ENCODE results near the gene IPO4.

IPO4 gene

DNA sequence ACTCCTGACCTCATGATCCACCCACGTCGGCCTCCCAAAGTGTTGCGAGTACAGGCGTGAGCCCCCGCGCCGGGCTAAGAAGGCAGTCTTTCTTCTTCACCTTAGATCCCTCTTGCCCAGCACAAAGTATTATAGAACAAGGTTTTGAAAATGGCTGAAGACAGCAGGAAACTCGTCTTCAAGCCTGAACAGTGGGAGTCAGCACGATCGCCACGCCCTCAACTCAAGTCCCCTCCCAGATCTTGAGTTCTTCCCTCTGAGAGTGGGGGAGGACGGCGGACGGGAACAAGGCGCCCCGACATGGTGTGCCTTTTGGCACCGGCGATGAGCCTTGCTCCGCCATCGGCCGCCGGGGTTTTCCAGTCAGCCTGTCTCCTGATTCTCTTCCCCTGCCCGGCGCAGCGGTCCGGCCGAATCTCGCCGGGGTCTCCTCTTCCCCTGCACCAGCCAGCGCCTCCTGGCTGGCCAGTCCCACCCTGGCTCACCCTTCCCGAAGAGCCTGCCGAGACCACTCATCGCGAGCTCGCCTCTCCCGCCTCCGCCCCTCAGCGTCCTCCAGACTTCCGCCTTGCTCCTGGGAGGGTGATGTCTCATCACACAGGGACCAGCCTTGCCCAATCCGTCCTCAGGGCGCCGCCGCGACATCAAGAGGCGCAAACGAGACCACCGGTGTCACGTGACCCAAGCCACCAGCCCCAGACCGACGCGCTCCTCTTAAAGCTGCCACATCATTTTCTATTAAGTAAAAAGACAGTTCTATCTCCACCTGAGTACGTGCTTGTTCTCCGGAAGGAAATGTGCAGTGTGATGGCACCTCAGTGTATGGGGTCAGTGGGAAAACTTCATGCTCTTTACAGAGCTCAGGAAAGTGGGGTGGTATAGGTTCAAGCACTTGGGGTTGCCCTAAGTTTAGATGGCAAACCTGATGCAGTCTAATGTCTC, 24.6 kb upstream of the IPO4 start, which contains the start of gene CHMP4A (continued):
- TF ChIP-seq, protein P1, sequence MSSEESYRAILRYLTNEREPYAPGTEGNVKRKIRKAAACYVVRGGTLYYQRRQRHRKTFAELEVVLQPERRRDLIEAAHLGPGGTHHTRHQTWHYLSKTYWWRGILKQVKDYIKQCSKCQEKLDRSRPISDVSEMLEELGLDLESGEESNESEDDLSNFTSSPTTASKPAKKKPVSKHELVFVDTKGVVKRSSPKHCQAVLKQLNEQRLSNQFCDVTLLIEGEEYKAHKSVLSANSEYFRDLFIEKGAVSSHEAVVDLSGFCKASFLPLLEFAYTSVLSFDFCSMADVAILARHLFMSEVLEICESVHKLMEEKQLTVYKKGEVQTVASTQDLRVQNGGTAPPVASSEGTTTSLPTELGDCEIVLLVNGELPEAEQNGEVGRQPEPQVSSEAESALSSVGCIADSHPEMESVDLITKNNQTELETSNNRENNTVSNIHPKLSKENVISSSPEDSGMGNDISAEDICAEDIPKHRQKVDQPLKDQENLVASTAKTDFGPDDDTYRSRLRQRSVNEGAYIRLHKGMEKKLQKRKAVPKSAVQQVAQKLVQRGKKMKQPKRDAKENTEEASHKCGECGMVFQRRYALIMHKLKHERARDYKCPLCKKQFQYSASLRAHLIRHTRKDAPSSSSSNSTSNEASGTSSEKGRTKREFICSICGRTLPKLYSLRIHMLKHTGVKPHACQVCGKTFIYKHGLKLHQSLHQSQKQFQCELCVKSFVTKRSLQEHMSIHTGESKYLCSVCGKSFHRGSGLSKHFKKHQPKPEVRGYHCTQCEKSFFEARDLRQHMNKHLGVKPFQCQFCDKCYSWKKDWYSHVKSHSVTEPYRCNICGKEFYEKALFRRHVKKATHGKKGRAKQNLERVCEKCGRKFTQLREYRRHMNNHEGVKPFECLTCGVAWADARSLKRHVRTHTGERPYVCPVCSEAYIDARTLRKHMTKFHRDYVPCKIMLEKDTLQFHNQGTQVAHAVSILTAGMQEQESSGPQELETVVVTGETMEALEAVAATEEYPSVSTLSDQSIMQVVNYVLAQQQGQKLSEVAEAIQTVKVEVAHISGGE (tag by site-specific recombination; conservative IDR thresholded peaks at IDR 0.05; ENCODE audit: low read depth), result peak; percentile 59
- no peak for TF ChIP-seq ZNF146 (tag by site-specific recombination; IDR thresholded peaks at IDR 0.05)
- TF ChIP-seq, protein P2, sequence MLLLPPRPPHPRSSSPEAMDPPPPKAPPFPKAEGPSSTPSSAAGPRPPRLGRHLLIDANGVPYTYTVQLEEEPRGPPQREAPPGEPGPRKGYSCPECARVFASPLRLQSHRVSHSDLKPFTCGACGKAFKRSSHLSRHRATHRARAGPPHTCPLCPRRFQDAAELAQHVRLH (tag by site-specific recombination; IDR thresholded peaks at IDR 0.05), result no peak
- peak; percentile 39; the same call in 1 of the 2 replicates for TF ChIP-seq ZBTB48 (tag by site-specific recombination; IDR thresholded peaks at IDR 0.05)
- TF ChIP-seq, protein P3, sequence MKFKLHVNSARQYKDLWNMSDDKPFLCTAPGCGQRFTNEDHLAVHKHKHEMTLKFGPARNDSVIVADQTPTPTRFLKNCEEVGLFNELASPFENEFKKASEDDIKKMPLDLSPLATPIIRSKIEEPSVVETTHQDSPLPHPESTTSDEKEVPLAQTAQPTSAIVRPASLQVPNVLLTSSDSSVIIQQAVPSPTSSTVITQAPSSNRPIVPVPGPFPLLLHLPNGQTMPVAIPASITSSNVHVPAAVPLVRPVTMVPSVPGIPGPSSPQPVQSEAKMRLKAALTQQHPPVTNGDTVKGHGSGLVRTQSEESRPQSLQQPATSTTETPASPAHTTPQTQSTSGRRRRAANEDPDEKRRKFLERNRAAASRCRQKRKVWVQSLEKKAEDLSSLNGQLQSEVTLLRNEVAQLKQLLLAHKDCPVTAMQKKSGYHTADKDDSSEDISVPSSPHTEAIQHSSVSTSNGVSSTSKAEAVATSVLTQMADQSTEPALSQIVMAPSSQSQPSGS (tag by site-specific recombination; IDR thresholded peaks at IDR 0.05; ENCODE audit: low read depth), result no peak; the same call in 1 of the 2 replicates
- no peak for TF ChIP-seq ZNF560 (tag by site-specific recombination; IDR thresholded peaks at IDR 0.05; ENCODE audit: borderline replicate concordance)
- peak; percentile 51; the same call in 1 of the 2 replicates for TF ChIP-seq ZBTB21 (tag by site-specific recombination; IDR thresholded peaks at IDR 0.05)
- no peak for TF ChIP-seq ZNF664 (tag by site-specific recombination; IDR thresholded peaks at IDR 0.05)
- no peak for TF ChIP-seq ZNF132 (tag by site-specific recombination; IDR thresholded peaks at IDR 0.05; ENCODE audit: borderline replicate concordance)
- no peak for TF ChIP-seq ZSCAN23 (tag by site-specific recombination; IDR thresholded peaks at IDR 0.05)
- no peak for TF ChIP-seq ZNF211 (tag by site-specific recombination; IDR thresholded peaks at IDR 0.05; ENCODE audit: low read depth)
- no peak for TF ChIP-seq ZNF658 (tag by site-specific recombination; IDR thresholded peaks at IDR 0.05)
- TF ChIP-seq ZNF791 (tag by site-specific recombination; IDR thresholded peaks at IDR 0.05), result no peak
- TF ChIP-seq ZNF549 (tag by site-specific recombination; IDR thresholded peaks at IDR 0.05), result no peak
- no peak for TF ChIP-seq ZNF777 (tag by site-specific recombination; IDR thresholded peaks at IDR 0.05; ENCODE audit: borderline replicate concordance)
- TF ChIP-seq ZEB2 (tag by site-specific recombination; IDR thresholded peaks at IDR 0.05), result peak; percentile 76; the same call in 1 of the 2 replicates
- no peak for TF ChIP-seq ZNF510 (tag by site-specific recombination; IDR thresholded peaks at IDR 0.05; ENCODE audit: insufficient replicate concordance)
- TF ChIP-seq, protein P4, sequence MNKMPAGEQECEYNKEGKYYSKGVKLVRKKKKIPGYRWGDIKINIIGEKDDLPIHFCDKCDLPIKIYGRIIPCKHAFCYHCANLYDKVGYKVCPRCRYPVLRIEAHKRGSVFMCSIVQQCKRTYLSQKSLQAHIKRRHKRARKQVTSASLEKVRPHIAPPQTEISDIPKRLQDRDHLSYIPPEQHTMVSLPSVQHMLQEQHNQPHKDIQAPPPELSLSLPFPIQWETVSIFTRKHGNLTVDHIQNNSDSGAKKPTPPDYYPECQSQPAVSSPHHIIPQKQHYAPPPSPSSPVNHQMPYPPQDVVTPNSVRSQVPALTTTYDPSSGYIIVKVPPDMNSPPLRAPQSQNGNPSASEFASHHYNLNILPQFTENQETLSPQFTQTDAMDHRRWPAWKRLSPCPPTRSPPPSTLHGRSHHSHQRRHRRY (tag by site-specific recombination; IDR thresholded peaks at IDR 0.05), result no peak
- TF ChIP-seq ZNF621 (tag by site-specific recombination; IDR thresholded peaks at IDR 0.05), result no peak
- no peak for TF ChIP-seq ZNF350 (tag by site-specific recombination; IDR thresholded peaks at IDR 0.05)
- TF ChIP-seq, protein P5, sequence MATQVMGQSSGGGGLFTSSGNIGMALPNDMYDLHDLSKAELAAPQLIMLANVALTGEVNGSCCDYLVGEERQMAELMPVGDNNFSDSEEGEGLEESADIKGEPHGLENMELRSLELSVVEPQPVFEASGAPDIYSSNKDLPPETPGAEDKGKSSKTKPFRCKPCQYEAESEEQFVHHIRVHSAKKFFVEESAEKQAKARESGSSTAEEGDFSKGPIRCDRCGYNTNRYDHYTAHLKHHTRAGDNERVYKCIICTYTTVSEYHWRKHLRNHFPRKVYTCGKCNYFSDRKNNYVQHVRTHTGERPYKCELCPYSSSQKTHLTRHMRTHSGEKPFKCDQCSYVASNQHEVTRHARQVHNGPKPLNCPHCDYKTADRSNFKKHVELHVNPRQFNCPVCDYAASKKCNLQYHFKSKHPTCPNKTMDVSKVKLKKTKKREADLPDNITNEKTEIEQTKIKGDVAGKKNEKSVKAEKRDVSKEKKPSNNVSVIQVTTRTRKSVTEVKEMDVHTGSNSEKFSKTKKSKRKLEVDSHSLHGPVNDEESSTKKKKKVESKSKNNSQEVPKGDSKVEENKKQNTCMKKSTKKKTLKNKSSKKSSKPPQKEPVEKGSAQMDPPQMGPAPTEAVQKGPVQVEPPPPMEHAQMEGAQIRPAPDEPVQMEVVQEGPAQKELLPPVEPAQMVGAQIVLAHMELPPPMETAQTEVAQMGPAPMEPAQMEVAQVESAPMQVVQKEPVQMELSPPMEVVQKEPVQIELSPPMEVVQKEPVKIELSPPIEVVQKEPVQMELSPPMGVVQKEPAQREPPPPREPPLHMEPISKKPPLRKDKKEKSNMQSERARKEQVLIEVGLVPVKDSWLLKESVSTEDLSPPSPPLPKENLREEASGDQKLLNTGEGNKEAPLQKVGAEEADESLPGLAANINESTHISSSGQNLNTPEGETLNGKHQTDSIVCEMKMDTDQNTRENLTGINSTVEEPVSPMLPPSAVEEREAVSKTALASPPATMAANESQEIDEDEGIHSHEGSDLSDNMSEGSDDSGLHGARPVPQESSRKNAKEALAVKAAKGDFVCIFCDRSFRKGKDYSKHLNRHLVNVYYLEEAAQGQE (tag by site-specific recombination; IDR thresholded peaks at IDR 0.05), result no peak; the same call in 1 of the 2 replicates
- TF ChIP-seq ZNF677 (tag by site-specific recombination; IDR thresholded peaks at IDR 0.05), result no peak
- no peak for TF ChIP-seq ZNF174 (tag by site-specific recombination; IDR thresholded peaks at IDR 0.05)
- no peak for TF ChIP-seq SETDB1 (IDR thresholded peaks at IDR 0.05; ENCODE audit: insufficient read length, low read length)
- no peak for TF ChIP-seq ZNF558 (tag by site-specific recombination; IDR thresholded peaks at IDR 0.05)
- TF ChIP-seq OVOL3 (tag by site-specific recombination; IDR thresholded peaks at IDR 0.05), result peak; percentile 78; the same call in 1 of the 2 replicates
- no peak for TF ChIP-seq ZNF112 (tag by site-specific recombination; IDR thresholded peaks at IDR 0.05)
- TF ChIP-seq ZNF10 (tag by site-specific recombination; IDR thresholded peaks at IDR 0.05), result peak; percentile 58; the same call in 1 of the 2 replicates
